WTC11 (cell line): ENCODE measurements around the gene C22orf23. TPM values are rescaled to one million over a fixed set of nuclear protein-coding genes. Genes with fewer than 3 reads are reported as not detected.

ENCODE experiments used
- ATAC-seq: fragments of 200-7000 bp; cut with Tn5 transposase; 2 replicates; pipeline ENCODE4 v1.10.0; 2021; ENCODE audit warnings: mild to moderate bottlenecking, moderate library complexity
- CTCF ChIA-PET: fragments of 300-600 bp; sonication (Branson Sonifier 250); formaldehyde crosslinking; loops from one replicate; lab custom pipeline; 2021; ENCODE audit warnings: antibody characterized with exemption; lab: Charles Lee
- POLR2A ChIA-PET: fragments of 350-600 bp; sonication (Branson Sonifier 250); formaldehyde crosslinking; loops from one replicate; lab custom pipeline; 2021; ENCODE audit warnings: antibody characterized with exemption; lab: Charles Lee
- DNase-seq: peaks from one replicate; pipeline ENCODE4 v3.0.0; 2021; ENCODE audit warnings: low spot score
- H3K27ac Mint-ChIP-seq: 2 replicates; pipeline ENCODE4 v1.8.0; 2021; ENCODE audit warnings: mixed read lengths
- H3K27me3 Mint-ChIP-seq: 2 replicates; pipeline ENCODE4 v1.8.0; 2021; ENCODE audit warnings: low read depth, mild to moderate bottlenecking, moderate library complexity, mixed read lengths
- H3K36me3 Mint-ChIP-seq: 2 replicates; pipeline ENCODE4 v1.8.0; 2021; ENCODE audit warnings: mixed read lengths
- H3K4me1 Mint-ChIP-seq: 2 replicates; pipeline ENCODE4 v1.8.0; 2022; ENCODE audit warnings: mixed read lengths
- H3K4me3 Mint-ChIP-seq: 2 replicates; pipeline ENCODE4 v1.8.0; 2021; ENCODE audit warnings: mild to moderate bottlenecking, moderate library complexity, mixed read lengths
- H3K9me3 Mint-ChIP-seq: 2 replicates; pipeline ENCODE4 v1.8.0; 2021; ENCODE audit warnings: mixed read lengths
- FOXK1 ChIP-seq: sonication (generic); formaldehyde crosslinking; IDR thresholded peaks from 2 replicates; pipeline ENCODE4 v1.8.0; 2022; ENCODE audit warnings: mild to moderate bottlenecking, moderate library complexity, missing genetic modification reagents
- GTF2I ChIP-seq: fragments of 250-450 bp; sonication (Bioruptor Pico); conservative IDR thresholded peaks from 2 replicates; pipeline ENCODE4 v1.4.0; 2021; ENCODE audit warnings: mild to moderate bottlenecking
- JAZF1 ChIP-seq: fragments of 250-450 bp; sonication (Bioruptor Pico); IDR thresholded peaks from 2 replicates; pipeline ENCODE4 v1.9.0; 2021; ENCODE audit warnings: moderate library complexity, mild to moderate bottlenecking, inconsistent platforms
- MXD4 ChIP-seq: fragments of 250-450 bp; sonication (Bioruptor Pico); IDR thresholded peaks from 2 replicates; pipeline ENCODE4 v1.8.0; 2021; ENCODE audit warnings: mild to moderate bottlenecking, moderate library complexity, borderline replicate concordance
- NFATC4 ChIP-seq: fragments of 250-450 bp; sonication (Bioruptor Pico); IDR thresholded peaks from 2 replicates; pipeline ENCODE4 v1.9.0; 2021; ENCODE audit warnings: mild to moderate bottlenecking
- NFYB ChIP-seq: sonication (generic); formaldehyde crosslinking; conservative IDR thresholded peaks from 2 replicates; pipeline ENCODE4 v1.8.0; 2022; ENCODE audit warnings: low read depth, missing genetic modification reagents
- PRRX2 ChIP-seq: fragments of 250-450 bp; sonication (Bioruptor Pico); IDR thresholded peaks from 2 replicates; pipeline ENCODE4 v1.8.0; 2021; ENCODE audit warnings: mild to moderate bottlenecking
- SMAD3 ChIP-seq: sonication (generic); formaldehyde crosslinking; IDR thresholded peaks from 2 replicates; pipeline ENCODE4 v1.8.0; 2022; ENCODE audit warnings: missing genetic modification reagents, mild to moderate bottlenecking, borderline replicate concordance
- SMAD4 ChIP-seq: sonication (generic); formaldehyde crosslinking; IDR thresholded peaks from 2 replicates; pipeline ENCODE4 v1.8.0; 2022; ENCODE audit warnings: mild to moderate bottlenecking, missing genetic modification reagents
- SOX15 ChIP-seq: fragments of 250-450 bp; sonication (Bioruptor Pico); IDR thresholded peaks from 2 replicates; pipeline ENCODE4 v1.9.0; 2021; ENCODE audit warnings: mild to moderate bottlenecking
- TCF7 ChIP-seq: sonication (generic); formaldehyde crosslinking; IDR thresholded peaks from 2 replicates; pipeline ENCODE4 v1.8.0; 2022; ENCODE audit warnings: mild to moderate bottlenecking, low read depth, missing genetic modification reagents, moderate library complexity
- TEAD4 ChIP-seq: sonication (generic); formaldehyde crosslinking; IDR thresholded peaks from 2 replicates; pipeline ENCODE4 v1.8.0; 2022; ENCODE audit warnings: mild to moderate bottlenecking, missing genetic modification reagents
- total RNA-seq: library from RNA; stranded (reverse); gene quantifications from 3 replicates; pipeline ENCODE4 v1.2.3, GENCODE V29; 2021
- TF ChIP-seq, protein P1 (sequence below): sonication (generic); formaldehyde crosslinking; IDR thresholded peaks from 2 replicates; pipeline ENCODE4 v1.8.0; 2022; ENCODE audit warnings: missing genetic modification reagents
- TF ChIP-seq, protein P2 (sequence below): sonication (generic); formaldehyde crosslinking; IDR thresholded peaks from 2 replicates; pipeline ENCODE4 v1.8.0; 2023; ENCODE audit warnings: missing genetic modification reagents, mild to moderate bottlenecking, borderline replicate concordance
- TF ChIP-seq, protein P3 (sequence below): sonication (generic); formaldehyde crosslinking; IDR thresholded peaks from 2 replicates; pipeline ENCODE4 v1.8.1; 2022; ENCODE audit warnings: missing genetic modification reagents, borderline replicate concordance
- TF ChIP-seq, protein P4 (sequence below): sonication (generic); formaldehyde crosslinking; IDR thresholded peaks from 2 replicates; pipeline ENCODE4 v1.8.0; 2023; ENCODE audit warnings: mild to moderate bottlenecking, missing genetic modification reagents
- TF ChIP-seq, protein P5 (sequence below): fragments of 250-450 bp; sonication (Bioruptor Pico); IDR thresholded peaks from 2 replicates; pipeline ENCODE4 v1.8.0; 2021; ENCODE audit warnings: mild to moderate bottlenecking
- TF ChIP-seq, protein P6 (sequence below): sonication (generic); formaldehyde crosslinking; IDR thresholded peaks from 2 replicates; pipeline ENCODE4 v1.8.1; 2022; ENCODE audit warnings: low read depth, mild to moderate bottlenecking, moderate library complexity, missing genetic modification reagents, borderline replicate concordance

C22orf23 gene
- total RNA-seq, 1 experiment from 2014 or later, result 0.72 TPM

DNA sequence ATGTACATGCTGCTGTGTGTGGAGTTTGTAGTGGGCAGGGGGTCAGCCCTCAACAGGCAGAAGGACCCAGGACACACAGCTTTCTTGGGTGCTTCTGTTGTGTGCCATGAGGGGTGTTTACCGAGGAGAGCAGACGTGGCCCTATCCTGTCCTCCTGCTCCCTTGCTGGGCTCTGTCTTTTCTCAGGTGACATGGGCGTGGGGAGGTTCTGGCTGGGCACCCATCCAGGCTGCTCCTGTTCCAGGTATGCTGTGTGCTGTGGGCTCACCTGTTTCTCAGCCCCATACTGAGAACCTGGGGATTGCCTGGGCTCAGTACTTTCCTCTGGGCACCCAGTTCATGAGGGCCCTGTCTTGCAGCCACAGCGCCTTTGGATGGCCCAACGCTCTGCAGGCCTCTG is 24.0 kb downstream of the C22orf23 start (continued):
- TF ChIP-seq NFYB (CRISPR knock-in tag), result no peak
- TF ChIP-seq SMAD4 (CRISPR knock-in tag), result no peak
- no peak for TF ChIP-seq NFATC4 (CRISPR knock-in tag)
- no peak for TF ChIP-seq FOXK1 (CRISPR knock-in tag)
- TF ChIP-seq, protein P1, sequence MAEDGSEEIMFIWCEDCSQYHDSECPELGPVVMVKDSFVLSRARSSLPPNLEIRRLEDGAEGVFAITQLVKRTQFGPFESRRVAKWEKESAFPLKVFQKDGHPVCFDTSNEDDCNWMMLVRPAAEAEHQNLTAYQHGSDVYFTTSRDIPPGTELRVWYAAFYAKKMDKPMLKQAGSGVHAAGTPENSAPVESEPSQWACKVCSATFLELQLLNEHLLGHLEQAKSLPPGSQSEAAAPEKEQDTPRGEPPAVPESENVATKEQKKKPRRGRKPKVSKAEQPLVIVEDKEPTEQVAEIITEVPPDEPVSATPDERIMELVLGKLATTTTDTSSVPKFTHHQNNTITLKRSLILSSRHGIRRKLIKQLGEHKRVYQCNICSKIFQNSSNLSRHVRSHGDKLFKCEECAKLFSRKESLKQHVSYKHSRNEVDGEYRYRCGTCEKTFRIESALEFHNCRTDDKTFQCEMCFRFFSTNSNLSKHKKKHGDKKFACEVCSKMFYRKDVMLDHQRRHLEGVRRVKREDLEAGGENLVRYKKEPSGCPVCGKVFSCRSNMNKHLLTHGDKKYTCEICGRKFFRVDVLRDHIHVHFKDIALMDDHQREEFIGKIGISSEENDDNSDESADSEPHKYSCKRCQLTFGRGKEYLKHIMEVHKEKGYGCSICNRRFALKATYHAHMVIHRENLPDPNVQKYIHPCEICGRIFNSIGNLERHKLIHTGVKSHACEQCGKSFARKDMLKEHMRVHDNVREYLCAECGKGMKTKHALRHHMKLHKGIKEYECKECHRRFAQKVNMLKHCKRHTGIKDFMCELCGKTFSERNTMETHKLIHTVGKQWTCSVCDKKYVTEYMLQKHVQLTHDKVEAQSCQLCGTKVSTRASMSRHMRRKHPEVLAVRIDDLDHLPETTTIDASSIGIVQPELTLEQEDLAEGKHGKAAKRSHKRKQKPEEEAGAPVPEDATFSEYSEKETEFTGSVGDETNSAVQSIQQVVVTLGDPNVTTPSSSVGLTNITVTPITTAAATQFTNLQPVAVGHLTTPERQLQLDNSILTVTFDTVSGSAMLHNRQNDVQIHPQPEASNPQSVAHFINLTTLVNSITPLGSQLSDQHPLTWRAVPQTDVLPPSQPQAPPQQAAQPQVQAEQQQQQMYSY, result no peak
- TF ChIP-seq, protein P2, sequence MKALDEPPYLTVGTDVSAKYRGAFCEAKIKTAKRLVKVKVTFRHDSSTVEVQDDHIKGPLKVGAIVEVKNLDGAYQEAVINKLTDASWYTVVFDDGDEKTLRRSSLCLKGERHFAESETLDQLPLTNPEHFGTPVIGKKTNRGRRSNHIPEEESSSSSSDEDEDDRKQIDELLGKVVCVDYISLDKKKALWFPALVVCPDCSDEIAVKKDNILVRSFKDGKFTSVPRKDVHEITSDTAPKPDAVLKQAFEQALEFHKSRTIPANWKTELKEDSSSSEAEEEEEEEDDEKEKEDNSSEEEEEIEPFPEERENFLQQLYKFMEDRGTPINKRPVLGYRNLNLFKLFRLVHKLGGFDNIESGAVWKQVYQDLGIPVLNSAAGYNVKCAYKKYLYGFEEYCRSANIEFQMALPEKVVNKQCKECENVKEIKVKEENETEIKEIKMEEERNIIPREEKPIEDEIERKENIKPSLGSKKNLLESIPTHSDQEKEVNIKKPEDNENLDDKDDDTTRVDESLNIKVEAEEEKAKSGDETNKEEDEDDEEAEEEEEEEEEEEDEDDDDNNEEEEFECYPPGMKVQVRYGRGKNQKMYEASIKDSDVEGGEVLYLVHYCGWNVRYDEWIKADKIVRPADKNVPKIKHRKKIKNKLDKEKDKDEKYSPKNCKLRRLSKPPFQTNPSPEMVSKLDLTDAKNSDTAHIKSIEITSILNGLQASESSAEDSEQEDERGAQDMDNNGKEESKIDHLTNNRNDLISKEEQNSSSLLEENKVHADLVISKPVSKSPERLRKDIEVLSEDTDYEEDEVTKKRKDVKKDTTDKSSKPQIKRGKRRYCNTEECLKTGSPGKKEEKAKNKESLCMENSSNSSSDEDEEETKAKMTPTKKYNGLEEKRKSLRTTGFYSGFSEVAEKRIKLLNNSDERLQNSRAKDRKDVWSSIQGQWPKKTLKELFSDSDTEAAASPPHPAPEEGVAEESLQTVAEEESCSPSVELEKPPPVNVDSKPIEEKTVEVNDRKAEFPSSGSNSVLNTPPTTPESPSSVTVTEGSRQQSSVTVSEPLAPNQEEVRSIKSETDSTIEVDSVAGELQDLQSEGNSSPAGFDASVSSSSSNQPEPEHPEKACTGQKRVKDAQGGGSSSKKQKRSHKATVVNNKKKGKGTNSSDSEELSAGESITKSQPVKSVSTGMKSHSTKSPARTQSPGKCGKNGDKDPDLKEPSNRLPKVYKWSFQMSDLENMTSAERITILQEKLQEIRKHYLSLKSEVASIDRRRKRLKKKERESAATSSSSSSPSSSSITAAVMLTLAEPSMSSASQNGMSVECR (CRISPR knock-in tag), result no peak
- TF ChIP-seq, protein P3, sequence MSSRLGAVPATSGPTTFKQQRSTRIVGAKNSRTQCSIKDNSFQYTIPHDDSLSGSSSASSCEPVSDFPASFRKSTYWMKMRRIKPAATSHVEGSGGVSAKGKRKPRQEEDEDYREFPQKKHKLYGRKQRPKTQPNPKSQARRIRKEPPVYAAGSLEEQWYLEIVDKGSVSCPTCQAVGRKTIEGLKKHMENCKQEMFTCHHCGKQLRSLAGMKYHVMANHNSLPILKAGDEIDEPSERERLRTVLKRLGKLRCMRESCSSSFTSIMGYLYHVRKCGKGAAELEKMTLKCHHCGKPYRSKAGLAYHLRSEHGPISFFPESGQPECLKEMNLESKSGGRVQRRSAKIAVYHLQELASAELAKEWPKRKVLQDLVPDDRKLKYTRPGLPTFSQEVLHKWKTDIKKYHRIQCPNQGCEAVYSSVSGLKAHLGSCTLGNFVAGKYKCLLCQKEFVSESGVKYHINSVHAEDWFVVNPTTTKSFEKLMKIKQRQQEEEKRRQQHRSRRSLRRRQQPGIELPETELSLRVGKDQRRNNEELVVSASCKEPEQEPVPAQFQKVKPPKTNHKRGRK (CRISPR knock-in tag), result no peak

DNA sequence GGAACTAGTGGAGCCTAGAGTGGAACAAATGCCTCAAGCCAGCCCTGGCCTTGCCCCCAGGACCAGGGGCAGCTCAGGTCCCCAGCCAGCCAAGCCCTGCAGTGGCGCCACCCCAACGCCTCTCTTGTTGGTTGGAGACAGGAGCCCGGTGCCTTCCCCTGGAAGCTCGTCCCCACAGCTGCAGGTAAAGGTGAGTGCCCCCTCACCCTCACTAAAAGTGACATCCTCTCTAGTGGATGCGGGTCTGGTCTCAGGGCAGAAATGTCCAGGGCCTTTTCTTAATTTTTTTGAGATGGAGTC is 25.8 kb downstream of the C22orf23 start:
- no peaks in the 10 kb centered on the region; the same call in 1 of the 2 replicates for H3K27me3 Mint-ChIP-seq
- CTCF ChIA-PET, result interaction anchor here (2.7 kb wide), 1 partner anchor 64 kb away, joined by 9 read pairs; no protein-coding TSS in a partner anchor
- no peak overlapping the region for H3K27ac Mint-ChIP-seq
- no peak for DNase-seq
- H3K9me3 Mint-ChIP-seq, result no peaks in the 10 kb centered on the region
- ATAC-seq, result no peak
- H3K4me3 Mint-ChIP-seq, result no peak overlapping the region
- H3K4me1 Mint-ChIP-seq, result no peaks in the 10 kb centered on the region
- POLR2A ChIA-PET, result no interaction called here
- peaks cover 14% of the 10 kb centered on the region for H3K36me3 Mint-ChIP-seq
- TF ChIP-seq, protein P4, sequence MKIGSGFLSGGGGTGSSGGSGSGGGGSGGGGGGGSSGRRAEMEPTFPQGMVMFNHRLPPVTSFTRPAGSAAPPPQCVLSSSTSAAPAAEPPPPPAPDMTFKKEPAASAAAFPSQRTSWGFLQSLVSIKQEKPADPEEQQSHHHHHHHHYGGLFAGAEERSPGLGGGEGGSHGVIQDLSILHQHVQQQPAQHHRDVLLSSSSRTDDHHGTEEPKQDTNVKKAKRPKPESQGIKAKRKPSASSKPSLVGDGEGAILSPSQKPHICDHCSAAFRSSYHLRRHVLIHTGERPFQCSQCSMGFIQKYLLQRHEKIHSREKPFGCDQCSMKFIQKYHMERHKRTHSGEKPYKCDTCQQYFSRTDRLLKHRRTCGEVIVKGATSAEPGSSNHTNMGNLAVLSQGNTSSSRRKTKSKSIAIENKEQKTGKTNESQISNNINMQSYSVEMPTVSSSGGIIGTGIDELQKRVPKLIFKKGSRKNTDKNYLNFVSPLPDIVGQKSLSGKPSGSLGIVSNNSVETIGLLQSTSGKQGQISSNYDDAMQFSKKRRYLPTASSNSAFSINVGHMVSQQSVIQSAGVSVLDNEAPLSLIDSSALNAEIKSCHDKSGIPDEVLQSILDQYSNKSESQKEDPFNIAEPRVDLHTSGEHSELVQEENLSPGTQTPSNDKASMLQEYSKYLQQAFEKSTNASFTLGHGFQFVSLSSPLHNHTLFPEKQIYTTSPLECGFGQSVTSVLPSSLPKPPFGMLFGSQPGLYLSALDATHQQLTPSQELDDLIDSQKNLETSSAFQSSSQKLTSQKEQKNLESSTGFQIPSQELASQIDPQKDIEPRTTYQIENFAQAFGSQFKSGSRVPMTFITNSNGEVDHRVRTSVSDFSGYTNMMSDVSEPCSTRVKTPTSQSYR (CRISPR knock-in tag), result no peak
- no peak for TF ChIP-seq SMAD3 (CRISPR knock-in tag)
- TF ChIP-seq, protein P5, sequence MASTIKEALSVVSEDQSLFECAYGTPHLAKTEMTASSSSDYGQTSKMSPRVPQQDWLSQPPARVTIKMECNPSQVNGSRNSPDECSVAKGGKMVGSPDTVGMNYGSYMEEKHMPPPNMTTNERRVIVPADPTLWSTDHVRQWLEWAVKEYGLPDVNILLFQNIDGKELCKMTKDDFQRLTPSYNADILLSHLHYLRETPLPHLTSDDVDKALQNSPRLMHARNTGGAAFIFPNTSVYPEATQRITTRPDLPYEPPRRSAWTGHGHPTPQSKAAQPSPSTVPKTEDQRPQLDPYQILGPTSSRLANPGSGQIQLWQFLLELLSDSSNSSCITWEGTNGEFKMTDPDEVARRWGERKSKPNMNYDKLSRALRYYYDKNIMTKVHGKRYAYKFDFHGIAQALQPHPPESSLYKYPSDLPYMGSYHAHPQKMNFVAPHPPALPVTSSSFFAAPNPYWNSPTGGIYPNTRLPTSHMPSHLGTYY (CRISPR knock-in tag), result no peak
- TF ChIP-seq, protein P6, sequence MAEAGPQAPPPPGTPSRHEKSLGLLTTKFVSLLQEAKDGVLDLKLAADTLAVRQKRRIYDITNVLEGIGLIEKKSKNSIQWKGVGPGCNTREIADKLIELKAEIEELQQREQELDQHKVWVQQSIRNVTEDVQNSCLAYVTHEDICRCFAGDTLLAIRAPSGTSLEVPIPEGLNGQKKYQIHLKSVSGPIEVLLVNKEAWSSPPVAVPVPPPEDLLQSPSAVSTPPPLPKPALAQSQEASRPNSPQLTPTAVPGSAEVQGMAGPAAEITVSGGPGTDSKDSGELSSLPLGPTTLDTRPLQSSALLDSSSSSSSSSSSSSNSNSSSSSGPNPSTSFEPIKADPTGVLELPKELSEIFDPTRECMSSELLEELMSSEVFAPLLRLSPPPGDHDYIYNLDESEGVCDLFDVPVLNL (CRISPR knock-in tag), result no peak
- TF ChIP-seq GTF2I (CRISPR knock-in tag), result no peak
- no peak for TF ChIP-seq MXD4
- TF ChIP-seq PRRX2, result no peak
- TF ChIP-seq JAZF1 (CRISPR knock-in tag), result no peak
- no peak for TF ChIP-seq TCF7
- TF ChIP-seq TEAD4, result no peak
- no peak for TF ChIP-seq SOX15
